Fibroblast of villous mesenchyme (primary cell): ENCODE measurements around the gene CATSPERD. TPM values are rescaled to one million over a fixed set of nuclear protein-coding genes. Genes with fewer than 3 reads are reported as not detected.

Experiments used
- DNase-seq: peaks from one replicate; pipeline ENCODE4 v3.0.0-alpha.2; 2010; ENCODE audit warnings: low read depth
- H3K4me3 ChIP-seq: 2 replicates; pipeline ENCODE4 v1.5.1; 2011; ENCODE audit warnings: low read depth, mild to moderate bottlenecking, low read length
- CTCF ChIP-seq: IDR thresholded peaks from 2 replicates; pipeline ENCODE4 v1.5.1; 2012; ENCODE audit warnings: low read depth, mild to moderate bottlenecking, low read length; ENCODE audit not compliant: insufficient read depth
- total RNA-seq: library from RNA; depleted of rRNA; stranded (reverse); fragments of >200 nt; gene quantifications from 2 replicates; pipeline ENCODE4 v1.2.3, GENCODE V29; 2012

Gene CATSPERD
- total RNA-seq, 1 donor: not detected

- H3K4me3 ChIP-seq: no peak overlapping the region
Observed at GRCh38 chr19:5676105-5676771, 44.2 kb upstream of the CATSPERD start.

DNA sequence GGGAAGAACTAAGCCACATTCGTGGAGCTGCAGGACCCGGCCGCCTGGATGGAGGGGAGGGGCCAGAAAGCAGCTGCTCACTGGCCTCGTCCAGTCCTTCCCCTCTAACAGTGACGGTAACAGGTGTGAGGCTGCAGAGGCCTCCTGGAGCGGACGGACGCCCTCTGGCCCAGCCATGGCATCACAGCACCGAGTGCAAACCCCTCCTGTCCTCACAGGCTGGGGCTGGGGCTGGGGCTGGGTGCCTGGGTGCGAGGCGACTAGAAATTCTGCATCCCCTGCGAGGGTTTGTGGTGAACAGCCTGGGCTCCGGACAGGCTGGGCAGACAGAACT, 43.7 kb upstream of the CATSPERD start:
- DNase-seq: no peak
- H3K4me3 ChIP-seq: no peak overlapping the region
- TF ChIP-seq CTCF: no peak

More at GRCh38 chr19:5676105-5676771, 44.2 kb upstream of the CATSPERD start:
- no peak for DNase-seq
- TF ChIP-seq CTCF: no peak

GRCh38 chr19:5677136-5677535, 43.3 kb upstream of the CATSPERD start:
- DNase-seq: no peak
- no peak overlapping the region for H3K4me3 ChIP-seq
- no peak for TF ChIP-seq CTCF

DNA sequence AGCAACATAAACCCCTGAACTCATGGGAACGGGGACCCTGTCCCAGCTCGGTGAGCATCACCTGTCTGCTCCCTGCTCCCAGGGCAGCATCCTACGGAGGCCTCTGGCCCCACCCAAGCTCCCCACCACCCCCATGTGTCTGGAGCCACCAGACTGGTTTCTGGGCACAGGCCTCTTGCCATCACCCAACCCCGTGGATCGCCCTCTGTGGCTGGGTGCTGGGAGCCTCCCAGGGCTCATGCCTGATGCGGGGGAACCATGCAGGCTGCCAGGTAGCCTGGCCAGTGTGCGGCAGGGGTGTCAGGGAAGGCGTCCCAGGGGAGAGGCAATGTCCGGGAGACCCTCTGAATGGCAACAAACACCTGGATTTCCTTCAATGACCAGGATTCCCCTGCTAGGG, 42.9 kb upstream of the CATSPERD start:
- no peak for TF ChIP-seq CTCF
- H3K4me3 ChIP-seq: no peak overlapping the region
- no peak for DNase-seq

DNA sequence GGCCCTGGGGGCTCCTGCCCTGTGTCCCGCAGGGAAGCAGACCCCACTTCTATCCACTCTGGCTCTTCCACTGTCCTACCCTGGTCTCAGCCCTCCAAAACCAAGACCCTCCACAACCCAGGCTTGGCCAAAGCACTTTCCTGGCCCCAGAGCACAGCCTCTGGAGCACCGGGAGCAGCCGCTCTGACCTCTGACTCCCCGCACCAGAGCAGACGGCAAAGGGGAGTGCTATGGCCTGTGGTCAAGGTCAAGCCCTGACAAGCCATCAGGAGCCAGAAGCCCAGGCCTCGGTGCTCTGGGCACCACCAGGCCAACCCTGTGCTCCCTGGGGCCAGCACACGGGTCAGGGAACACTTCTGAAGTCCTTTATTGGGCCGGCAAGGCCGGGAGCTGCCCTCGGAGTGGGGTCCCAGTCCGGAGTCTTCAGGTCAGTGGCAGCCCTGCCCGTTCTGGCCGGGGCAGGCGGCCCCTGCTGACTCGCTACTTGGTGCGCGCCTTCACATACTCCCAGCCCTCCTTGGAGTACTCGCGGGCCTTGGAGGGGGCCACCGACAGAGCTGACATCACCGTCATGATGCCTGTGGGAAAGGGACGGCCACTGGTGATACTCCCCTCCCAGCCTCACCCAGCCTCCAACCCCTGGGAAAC, 42.2 kb upstream of the CATSPERD start:
- TF ChIP-seq CTCF: no peak
- H3K4me3 ChIP-seq: no peak overlapping the region
- DNase-seq: no peak

DNA sequence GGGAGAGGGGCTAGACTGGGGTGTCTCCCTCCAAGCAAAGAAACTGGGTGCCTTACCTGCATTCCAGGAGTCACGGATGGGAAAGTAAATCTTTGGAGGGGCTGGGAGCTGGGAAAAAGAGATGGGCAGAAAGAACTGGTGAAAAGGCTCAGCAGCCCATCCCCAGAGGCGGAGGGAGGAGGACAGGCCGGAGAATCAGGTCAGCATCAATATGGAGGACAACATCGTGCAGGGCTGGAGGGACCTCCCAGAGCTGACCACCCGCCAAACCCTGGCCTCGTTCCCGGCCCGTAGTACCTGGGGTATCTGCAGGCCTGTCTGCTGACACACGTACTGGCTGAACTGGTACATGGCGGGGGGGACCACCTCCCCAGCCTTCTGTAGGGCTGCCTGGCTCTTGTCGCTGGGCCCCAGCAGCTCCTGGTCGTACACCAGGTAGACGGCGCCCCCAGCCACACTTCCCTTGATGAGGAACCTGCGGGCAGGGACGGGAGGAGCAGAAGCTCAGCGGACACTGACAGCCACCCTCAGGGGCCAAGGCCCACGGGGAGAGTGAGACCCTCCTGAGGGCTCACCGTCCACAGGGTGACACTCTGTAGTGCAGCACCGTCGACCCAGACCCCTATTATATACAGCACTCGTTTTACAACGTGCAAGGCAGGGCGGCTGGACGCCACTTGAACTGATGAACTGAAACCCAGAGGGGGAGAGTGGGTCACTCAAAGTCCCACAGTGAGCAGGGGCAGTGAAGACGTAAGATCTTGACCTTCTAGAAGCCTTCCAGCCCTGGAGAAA, 41.0 kb upstream of the CATSPERD start:
- no peak for TF ChIP-seq CTCF
- no peak for DNase-seq
- peak overlapping the region; percentile 99 for H3K4me3 ChIP-seq
